GM18520 (cell line): ENCODE data around the gene CCNF.
"Not testable (repeated sequence)": the region's sequence is repeated elsewhere in the genome, so short reads cannot be mapped to it uniquely, and the experiment has no call there.

Source experiments
- ATAC-seq: cut with Tn5 transposase; IDR thresholded peaks from one replicate; pipeline ENCODE4 v1.9.1; 2021; ENCODE audit not compliant: unreplicated experiment

The CCNF gene

DNA sequence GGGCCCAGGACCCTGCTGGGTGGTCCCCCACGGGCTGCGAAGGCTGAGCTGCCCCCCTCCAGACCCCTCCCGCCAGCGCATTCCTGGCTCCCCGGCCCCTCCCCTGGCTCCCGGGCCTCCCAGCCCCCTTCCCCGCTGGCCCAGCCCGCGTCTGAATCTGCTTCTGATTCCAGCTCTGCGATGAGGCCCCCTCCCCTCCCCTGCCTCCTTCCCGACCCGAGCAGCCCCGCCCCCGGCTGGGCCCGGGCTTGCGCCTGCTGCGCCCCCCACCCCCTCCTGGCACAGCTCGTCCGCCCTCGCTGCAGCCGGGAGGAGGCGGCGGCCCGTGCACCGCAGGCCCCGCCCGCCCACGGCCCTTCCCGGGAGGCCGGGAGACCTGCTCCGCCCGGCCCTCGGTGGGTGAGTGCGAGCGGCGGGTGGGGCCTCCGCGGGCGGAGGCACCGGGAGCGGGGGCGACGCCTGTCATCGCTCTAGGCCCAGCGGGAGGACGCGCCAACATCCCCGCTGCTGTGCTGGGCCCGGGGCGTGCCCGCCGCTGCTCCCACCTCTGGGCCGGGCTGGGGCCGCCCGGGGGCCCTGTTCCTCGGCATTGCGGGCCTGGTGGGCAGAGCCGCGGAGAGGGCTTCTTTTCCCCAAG is 41.9 kb downstream of the CCNF start, which contains the start of gene NTN3:
Gene NTN3 (plus strand): TSS at position 282 of the 637 bp plus-strand sequence. CDS start 405 bp downstream, outside the sequence.
- no peak for ATAC-seq

DNA sequence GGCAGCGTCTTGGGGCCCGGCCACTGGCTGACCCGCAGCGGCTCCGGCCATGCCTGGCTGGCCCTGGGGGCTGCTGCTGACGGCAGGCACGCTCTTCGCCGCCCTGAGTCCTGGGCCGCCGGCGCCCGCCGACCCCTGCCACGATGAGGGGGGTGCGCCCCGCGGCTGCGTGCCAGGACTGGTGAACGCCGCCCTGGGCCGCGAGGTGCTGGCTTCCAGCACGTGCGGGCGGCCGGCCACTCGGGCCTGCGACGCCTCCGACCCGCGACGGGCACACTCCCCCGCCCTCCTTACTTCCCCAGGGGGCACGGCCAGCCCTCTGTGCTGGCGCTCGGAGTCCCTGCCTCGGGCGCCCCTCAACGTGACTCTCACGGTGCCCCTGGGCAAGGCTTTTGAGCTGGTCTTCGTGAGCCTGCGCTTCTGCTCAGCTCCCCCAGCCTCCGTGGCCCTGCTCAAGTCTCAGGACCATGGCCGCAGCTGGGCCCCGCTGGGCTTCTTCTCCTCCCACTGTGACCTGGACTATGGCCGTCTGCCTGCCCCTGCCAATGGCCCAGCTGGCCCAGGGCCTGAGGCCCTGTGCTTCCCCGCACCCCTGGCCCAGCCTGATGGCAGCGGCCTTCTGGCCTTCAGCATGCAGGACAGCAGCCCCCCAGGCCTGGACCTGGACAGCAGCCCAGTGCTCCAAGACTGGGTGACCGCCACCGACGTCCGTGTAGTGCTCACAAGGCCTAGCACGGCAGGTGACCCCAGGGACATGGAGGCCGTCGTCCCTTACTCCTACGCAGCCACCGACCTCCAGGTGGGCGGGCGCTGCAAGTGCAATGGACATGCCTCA is 42.6 kb downstream of the CCNF start:
- no peak for ATAC-seq

DNA sequence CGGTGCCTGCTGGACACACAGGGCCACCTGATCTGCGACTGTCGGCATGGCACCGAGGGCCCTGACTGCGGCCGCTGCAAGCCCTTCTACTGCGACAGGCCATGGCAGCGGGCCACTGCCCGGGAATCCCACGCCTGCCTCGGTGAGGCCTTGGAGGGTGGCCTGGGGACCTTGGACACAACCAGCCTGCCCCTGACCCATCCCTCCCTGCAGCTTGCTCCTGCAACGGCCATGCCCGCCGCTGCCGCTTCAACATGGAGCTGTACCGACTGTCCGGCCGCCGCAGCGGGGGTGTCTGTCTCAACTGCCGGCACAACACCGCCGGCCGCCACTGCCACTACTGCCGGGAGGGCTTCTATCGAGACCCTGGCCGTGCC is 43.2 kb downstream of the CCNF start:
- no peak for ATAC-seq

DNA sequence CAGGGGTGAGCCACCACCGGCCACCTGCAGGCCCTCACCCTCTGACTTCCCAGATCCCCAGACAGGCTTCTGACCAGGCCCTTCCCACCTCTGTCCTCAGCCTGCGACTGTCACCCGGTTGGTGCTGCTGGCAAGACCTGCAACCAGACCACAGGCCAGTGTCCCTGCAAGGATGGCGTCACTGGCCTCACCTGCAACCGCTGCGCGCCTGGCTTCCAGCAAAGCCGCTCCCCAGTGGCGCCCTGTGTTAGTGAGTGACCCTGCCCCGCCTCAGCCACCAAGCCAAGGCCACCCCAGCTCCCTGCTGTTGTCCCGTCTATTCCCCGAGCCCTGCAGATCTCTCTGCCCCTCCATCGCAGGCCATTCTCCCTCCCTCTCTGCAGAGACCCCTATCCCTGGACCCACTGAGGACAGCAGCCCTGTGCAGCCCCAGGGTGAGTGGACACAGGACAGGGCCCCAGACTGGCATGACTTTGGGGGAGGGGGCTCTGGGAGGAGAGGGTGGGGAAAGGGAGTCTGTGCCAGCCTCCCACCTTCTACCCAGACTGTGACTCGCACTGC is 43.7 kb downstream of the CCNF start:
- no peak for ATAC-seq

DNA sequence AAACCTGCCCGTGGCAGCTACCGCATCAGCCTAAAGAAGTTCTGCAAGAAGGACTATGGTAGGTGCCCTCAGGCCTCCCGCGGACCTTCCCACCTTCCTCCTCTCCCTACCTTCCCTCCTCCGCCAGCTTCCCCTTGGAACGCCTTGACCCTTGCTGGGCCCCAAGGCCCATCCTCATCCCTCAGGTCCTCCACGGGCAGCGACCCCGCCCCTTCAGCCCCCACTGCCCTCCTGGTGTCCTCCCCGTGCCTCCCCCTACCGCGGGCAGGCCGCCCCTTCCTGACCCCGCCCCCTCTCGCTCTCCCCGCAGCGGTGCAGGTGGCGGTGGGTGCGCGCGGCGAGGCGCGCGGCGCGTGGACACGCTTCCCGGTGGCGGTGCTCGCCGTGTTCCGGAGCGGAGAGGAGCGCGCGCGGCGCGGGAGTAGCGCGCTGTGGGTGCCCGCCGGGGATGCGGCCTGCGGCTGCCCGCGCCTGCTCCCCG is 44.2 kb downstream of the CCNF start:
- no peak for ATAC-seq

DNA sequence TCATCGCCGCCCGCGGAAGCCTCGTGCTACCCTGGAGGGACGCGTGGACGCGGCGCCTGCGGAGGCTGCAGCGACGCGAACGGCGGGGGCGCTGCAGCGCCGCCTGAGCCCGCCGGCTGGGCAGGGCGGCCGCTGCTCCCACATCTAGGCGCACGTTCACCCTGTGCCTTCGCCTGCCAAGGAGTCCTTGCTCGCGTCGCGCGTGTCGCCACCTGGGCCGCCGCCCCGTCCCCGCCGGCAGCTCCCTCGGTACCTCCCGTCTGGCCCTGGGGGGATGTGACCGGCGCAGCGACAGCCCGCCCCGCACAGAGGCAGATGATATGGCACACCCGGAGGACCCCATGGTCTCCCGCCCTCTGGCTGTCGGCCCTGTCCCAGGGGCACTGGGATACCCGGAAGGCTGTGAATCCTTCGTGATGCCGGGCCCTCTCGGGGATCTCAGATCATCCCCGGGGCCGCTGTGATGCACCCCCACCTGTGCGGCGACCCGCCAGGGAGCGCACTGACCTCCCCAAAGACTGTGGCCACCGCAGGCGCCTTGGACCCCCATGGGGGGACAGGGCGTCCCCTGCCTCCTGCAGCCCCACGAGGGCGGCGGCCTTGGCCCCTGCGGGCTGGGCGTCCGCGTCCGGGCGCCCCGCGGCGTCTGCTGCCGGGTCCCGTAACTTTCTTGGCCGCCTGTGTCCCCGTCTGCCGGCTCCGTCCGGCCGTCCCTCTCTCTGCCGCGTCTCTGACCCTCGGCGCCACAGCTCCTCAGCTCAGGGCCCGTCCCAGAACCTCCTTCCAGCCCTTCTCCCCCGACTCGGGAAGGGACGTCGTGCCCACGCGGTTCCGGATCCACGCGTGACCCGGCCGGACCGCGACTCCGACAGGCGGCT is 45.0 kb downstream of the CCNF start:
- ATAC-seq, result no peak

DNA sequence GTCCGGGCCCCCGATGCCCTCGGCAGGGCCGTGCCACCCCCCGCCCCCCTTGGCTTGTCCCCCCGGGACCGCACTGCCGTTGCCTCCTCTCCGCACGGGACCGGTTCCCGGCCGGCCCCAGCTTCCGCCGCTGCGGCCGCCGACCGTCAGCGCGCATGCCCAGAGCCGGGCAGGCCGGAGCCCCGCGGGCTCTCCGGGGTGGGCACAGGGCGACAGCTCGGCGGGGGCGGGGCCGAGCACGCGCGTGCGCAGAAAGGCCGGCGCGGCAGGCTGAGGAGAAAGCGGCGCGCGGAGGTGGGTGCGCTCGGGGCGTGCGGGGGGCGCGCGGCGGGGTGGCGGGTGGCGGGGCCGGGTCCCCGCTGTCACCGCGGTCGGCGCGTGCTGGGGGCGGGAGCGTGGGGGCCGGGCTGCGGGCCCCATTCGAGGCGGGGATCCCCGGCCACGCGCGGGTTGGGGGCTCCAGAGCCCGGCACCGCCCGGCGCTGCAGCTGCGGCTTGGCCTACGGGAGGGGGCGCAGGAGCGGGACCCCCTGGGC is 45.7 kb downstream of the CCNF start, which contains the start of gene TBC1D24:
Gene TBC1D24 (plus strand): TSS at position 251 of the 536 bp plus-strand sequence. CDS start 21,022 bp downstream, outside the sequence.
- peak; percentile 51 for ATAC-seq

DNA sequence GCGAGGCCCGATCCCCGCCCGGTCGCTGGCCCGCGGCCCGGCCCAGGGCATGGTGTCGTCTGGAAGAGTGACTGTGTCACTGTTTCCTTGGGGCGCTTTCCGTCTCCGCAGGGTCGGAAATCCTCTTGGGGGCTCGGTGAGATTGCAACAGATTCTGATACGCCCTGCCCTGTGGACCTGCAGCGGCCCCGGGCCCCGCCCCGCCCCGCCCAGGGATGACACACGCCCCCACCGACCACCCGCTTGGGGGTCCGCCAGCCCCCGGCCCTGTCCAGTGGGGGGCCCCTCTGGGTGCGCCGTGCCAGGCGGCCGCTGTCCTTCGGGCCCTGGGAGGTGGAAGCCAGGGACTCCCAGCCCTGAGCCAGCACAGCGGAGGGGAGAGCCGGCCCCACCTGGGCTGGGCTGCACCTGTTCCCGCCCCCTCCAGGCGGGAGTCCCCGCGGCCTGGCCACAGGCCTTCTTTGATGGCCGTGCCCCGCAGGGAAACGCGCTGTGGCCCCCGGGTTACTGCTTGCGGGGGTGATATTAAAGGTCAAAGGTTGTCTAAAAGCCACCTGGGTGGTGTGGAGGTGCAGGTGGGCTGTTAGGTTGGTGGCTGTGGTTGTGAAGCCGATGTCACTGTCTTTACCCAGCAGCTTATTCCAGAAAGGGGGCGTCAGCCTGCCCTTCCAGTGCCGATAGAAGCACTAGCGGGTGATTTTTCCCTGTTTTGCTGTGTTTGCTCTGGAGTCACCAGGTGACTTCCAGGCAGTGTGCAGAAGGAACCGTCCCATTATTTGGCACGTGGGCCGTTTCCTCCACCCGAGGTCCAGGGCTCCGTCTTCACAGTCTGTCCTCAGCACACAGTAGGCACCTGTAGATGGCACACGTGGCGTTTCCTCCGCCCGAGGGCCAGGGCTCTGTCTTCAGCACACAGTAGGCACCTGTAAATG is 46.4 kb downstream of the CCNF start:
- ATAC-seq, result no peak

DNA sequence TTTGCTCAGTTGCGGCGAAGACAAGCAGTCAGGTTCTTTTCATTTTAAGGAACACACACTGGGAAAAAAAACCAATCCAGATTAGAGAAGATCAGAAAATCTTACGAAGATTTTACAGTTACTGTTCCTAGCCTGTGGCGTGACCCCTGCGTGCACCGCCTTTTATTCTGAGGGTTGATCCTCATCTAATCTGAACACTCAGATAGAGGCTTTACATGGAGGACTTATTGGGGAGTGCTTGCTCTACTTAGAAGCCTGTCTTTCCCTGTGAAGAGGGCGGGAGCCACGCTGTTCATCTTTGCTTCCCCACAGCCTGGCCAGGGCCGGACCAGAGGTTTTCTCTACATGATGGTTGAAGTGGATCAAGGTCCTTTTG is 47.1 kb downstream of the CCNF start:
- no peak for ATAC-seq

DNA sequence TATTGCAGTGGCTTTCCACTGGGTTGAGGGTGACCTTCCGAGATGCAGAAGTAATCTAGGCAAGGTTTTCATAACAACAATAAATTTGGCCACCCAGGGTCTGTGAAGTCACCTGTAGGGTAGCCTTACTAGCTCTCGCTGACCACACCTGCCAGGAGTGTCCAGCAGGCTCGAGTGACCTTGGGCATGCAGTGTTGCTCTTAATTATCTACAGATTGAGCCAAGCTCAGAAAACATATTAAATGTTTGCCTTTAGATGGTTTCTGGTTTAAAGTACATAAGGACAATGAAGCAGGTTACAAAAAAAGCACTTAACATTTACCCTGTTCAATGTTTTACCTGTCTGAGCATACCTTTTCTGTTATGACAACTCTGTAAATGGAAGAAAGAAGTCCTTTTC is 47.5 kb downstream of the CCNF start:
- no peak for ATAC-seq

DNA sequence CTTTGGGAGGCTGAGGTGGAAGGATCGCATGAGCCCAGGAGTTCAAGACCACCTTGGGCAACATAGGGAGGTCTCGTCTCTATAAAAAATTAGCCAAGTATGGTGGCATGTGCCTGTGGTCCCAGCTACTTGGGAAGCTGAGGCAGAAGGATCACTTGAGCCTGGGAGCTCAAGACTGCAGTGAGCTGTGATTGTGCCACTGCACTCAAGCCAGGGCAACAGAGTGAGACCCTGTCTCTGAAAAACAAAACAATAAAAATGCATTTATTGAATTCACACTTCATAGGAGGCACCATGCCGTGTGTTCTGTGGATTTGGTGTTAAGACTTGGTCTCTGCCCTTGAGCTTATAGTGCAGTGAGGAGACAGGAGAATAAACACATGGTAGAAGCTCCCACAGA is 48.1 kb downstream of the CCNF start:
- no peak for ATAC-seq

DNA sequence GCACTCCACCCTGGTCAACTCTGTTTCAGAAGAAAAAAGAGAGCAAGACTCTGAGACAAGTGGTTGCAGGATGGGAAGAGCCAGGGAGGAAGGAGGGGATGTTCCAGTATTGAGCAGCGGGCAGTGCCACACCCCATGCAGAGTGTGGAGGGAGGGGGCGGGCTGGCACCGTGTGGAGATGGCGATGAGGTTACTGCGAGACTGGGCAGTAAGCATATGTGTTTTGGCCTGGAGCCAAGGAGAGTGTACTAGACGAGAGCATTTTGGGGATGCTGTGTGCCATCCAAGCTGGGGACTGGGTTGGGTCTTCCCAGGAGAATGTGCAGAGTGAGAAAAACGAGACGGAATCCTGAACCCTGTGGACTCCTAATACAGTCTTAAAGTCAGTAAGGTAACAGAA is 49.0 kb downstream of the CCNF start:
- ATAC-seq, result no peak

DNA sequence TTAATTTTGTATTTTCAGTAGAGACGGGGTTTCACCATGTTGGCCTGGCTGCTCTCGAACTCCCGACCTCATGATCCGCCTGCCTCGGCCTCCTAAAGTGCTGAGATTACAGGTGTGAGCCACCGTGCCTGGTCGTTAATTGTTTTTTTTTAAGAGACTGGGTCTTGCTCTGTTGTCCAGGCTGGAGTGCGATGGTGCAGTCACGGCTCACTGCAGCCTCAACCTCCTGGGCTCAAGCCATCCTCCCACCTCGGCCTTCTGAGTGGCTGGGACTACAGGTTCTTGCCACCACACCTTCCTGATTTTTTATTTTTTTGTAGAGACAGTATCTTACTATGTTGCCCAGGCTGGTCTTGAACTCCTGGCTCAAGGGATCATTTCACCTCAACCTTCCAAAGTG is 50.7 kb downstream of the CCNF start:
- ATAC-seq, result not testable (repeated sequence)

DNA sequence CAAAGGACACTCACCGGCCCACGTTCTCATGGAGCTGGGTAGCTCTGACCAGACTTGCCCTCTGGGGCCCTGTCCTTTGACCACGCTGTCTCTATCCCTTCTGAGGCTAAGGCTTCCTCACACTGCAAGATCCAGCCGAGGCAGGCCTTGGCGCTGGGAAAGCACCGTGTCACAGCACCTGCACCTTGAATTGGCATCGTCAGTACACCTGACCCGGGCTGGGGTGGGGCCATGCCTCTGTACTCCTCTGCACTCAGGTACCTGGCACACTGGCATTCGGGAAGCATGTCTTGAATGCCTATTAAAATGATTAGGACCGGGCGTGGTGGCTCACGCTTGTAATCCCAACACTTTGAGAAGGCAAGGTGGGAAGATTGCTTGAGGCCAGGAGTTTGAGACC is 51.7 kb downstream of the CCNF start:
- ATAC-seq, result no peak

DNA sequence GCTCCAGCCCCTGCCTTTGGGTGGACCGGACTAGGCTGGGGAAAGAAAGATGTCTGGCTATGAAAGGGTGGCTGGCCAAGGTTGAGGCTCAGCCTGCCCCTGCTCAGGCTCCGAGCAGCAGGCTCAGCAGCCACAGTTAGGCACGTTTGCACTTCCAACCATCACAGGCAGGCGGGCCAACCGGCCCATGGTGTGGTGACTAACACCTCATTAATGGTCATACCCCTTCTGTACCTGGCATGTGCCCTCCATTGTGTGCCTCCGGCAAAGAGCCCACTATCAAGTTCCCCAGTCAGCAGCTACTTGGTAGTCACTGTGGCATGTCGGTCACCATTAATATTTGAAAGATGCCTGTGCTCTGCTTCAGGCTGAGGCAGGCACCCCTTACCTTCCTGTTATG is 52.4 kb downstream of the CCNF start:
- no peak for ATAC-seq

DNA sequence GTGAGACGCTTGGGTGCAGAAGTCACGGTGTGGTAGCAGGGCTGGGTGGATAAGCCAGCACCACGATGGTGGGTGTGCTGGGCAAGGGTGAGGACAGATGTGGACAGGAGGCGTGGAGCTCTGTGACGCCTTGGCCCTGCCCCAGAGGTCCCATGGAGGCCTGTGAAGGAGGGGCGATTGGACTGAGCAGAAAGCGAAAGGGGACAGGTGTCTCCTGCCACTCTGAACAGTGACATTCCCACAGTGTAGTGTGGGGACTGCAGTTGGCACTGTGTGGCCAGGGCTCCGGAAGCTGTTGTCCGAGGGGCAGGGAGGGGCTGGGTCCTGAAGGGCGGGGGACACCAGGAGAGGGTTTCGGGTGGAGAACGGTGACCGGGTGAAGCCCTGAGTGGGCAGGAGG is 53.0 kb downstream of the CCNF start:
- ATAC-seq, result no peak

DNA sequence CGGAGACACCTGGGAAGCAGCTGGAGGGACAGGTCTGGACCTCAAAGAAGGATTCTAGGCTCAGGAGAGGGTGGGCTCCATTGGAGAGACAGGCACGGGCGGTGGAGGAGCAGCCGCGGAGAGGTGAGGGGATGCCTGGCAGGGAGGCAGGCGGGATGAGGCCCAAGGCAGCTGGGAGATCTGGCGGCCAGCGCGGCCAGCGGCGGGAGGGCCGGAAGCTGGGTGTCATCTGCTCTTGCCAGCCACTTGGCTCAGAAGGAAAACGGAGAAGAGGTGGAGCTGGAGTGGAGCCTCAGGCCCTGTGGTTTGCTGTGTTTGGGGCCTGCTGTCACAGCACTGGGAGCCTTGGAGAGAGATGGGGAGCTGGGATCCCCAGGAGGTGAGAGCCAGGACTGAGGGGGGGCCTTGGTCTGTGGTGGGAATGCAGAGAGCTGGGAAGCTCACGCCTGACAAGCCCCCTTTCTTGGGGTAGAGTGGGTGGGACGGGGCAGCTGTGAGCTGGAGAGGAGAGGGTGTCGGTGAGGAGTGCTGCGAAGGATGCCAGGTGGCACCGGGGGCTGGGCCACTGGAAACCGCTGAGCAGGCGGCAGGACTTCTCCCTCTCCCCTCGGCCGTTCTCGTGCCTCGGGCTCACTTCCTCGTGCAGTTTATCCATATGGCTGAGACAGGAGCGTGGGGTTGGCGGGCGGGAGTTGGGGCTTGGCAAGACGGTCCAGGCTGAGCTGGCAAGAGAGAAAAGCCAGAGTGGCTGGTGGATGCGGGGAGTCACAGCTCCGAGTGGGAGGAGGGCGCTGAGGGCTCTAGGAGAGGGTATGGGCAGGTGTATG is 53.7 kb downstream of the CCNF start:
- ATAC-seq, result no peak

DNA sequence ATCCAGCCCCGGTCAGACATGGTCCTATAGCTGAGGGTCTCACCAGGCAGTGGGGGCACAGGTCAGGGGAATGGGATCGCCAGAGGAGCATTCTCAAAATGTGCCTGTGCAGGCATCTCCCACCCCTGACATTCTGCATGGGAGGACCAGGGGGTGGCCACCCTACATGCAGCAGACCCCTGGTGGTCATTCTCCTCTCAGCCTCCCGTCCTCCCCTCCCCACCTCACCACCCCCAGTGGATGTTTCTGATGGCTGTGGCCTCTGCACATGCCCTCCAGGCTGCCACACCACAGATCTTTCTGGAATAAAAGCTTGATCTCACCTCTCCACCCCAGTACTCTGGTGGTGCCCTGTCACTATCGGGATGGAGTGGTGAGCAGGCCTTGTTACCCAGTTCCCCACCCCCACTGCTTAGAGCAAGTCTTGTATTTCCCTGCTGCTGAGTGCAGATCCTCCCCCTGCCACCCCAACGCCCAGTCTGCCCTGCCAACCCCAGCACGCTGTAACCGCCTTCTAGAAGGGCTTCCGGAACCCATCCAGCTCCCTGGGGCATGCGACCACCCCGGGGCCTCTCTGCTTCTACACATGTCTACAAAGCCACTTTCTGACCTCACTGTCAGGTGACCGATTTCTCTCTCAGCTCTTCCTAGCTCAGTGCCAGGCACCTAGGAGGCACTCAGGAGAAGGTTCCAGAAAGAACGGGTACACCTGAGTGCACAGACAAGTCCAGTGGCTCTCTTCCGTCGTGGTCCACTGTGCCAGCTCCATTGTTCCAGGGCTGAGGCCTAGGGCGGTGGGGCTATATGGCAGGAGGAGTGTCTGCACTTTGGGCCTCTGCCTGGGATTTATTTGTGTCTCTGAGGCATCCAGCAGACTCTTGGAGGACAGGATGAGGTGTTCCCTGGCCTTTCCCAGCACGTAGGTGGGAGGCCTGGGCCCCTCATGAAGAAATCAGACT is 55.0 kb downstream of the CCNF start:
- ATAC-seq, result no peak
